HG02970 (cell line): Measurements from ENCODE around the gene ANXA6.
A peak's percentile ranks its signal among the peaks of the same experiment; 100 is the strongest.

Source experiments
- ATAC-seq: cut with Tn5 transposase; IDR thresholded peaks from one replicate; pipeline ENCODE4 v1.9.1; 2021; ENCODE audit warnings: mild to moderate bottlenecking, moderate library complexity, moderate number of reproducible peaks; ENCODE audit not compliant: unreplicated experiment, low FRiP score

Gene ANXA6

DNA sequence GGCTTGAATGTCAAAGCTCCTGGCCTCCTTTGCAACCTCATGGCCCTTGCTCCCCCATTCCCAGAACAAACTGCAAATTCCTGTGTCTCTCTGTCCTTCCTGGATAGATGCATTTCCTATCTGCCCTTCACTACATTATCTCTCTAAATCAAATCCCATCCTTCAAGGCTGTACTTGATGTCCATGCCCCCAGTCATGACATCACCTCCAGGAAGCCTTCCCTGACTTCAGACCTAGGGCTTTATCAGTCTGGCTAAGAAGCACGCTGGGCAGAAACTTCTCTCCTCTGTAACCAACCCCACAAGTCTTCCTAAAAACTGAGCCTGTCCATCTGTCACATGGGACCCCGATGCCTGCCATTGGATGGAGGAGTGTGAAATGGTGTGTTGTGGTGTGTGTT lies 51.1 kb downstream of the ANXA6 start:
- no peak for ATAC-seq

DNA sequence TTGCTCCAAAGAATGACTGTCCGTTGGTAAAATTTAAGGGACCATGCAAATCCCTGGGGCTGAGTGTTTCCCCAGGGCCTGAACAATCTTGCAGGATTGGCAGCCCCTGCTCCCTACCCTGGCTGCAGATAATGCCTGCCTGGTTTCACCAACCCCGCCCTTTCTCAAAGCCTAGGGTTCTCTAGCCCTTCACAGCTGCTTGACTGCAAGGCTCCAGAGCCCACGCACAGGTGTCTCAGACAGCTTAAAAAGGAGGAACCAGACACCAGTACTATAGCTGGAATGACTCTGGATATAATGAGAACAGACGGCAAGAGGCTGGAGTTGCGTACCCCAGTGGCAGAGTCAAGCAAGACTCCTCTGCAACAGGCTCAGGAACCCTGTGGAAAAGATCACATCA lies 51.5 kb downstream of the ANXA6 start:
- ATAC-seq = no peak

DNA sequence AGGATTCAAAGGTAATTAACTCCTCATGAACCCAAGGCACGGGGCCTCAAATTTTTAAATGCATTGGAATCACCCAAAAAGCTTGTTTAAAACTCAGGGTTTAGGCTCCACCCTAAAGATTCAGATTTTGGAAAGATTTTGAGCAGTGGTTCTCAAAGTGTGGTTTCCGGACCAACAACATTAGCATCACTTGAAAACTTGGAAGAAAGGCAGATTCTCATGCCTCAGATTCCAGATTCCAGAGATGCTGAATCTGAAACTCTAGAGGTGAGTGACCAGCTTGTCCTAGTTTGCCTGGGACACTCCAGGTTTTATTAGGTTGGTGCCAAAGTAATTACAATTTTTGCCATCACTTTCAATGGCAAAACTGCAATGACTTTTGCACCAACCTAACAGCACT lies 52.0 kb downstream of the ANXA6 start:
- no peak for ATAC-seq

DNA sequence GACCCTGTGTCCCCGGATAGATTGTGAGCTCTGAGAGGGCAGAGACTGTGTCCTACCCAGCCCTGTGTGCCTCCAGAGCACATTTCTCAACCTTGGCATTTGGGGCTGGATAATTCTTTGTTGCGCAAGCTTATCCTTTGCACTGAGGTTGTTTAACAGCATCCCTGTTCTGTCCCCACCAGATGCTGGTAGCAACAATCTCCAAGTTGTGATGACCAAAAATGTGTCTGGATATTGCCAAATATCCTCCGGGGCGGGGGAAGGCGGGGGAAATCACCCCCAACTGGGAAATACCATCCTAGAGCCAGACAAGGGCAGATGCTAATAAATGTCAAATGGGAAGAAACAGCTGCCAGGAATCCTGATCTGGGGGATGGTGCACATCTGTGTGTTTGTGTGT lies 52.8 kb downstream of the ANXA6 start:
- ATAC-seq = no peak

DNA sequence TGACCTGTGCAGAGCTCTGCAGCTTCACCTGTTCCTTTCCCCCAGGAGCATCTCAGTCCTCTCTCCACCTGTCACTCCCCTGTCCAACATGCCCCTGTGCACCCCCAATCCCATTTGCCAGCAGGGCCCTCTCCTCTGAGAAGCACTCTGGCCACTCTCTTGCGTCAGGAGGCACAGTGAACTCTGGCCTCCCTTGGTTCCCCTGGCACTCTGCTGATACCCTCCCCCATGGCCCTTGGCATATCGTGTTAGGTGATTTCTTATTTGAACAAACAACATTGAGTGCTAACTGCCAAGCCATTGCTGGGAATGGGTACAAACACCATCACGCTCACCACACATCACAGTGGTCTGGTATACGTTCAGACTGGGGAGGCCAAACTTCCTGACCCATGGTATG lies 55.8 kb downstream of the ANXA6 start:
- no peak for ATAC-seq

DNA sequence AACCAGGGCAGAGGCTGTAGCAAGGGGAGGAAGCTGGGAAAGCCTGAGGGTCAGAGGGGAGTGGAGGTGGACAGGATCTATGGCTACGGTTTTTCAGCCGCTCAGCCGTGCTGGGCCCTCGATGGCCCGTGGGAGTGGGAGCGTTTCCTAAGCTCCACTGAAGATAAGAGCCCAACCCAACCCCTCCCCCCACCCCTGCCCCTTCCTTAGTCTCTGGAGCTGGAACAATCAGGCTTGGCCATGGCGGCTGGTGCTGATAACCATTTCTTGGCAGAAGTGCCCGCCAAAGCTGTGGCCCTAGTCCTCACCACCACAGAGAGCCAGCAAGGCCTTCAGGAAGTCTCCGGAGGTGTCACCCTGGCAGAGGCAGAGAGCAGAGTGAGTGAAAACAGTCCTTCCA lies 56.4 kb downstream of the ANXA6 start:
- no peak for ATAC-seq

DNA sequence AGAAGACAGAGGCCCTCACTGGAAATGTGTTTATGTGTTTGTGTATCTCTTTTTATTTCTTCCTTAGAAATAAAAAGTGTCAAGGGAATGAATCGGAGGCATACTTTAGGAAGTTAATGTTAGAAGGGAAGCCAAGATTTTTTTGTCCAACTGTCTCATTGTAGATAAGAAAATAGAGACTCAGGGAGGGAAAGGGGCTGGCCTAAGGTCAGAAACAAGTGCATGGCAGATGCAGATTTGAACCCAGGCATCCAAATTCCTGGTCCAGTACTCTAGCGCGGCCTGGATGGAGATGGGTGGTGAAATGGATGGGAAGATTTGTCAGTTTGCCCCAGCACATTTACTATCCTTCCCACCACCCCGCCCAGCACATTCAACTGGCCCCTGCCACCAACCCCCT lies 56.9 kb downstream of the ANXA6 start:
- ATAC-seq = no peak

DNA sequence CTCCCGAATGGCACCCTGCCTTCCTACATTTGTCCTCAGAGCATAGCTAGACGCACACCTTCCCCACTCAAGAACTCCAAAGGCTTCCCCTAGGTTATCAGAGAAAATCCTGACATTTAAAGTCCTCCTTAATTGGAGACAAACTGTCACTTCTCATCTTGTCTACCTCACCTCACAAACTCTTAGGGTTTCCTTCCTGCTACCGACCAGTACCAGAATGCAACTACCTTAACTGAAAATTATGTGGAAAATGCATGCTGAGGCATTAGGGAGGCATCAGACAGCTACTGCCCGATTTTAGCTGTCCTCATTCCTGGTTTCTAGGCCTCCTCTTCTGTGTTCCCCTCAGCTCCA lies 58.8 kb downstream of the ANXA6 start:
- ATAC-seq = no peak

DNA sequence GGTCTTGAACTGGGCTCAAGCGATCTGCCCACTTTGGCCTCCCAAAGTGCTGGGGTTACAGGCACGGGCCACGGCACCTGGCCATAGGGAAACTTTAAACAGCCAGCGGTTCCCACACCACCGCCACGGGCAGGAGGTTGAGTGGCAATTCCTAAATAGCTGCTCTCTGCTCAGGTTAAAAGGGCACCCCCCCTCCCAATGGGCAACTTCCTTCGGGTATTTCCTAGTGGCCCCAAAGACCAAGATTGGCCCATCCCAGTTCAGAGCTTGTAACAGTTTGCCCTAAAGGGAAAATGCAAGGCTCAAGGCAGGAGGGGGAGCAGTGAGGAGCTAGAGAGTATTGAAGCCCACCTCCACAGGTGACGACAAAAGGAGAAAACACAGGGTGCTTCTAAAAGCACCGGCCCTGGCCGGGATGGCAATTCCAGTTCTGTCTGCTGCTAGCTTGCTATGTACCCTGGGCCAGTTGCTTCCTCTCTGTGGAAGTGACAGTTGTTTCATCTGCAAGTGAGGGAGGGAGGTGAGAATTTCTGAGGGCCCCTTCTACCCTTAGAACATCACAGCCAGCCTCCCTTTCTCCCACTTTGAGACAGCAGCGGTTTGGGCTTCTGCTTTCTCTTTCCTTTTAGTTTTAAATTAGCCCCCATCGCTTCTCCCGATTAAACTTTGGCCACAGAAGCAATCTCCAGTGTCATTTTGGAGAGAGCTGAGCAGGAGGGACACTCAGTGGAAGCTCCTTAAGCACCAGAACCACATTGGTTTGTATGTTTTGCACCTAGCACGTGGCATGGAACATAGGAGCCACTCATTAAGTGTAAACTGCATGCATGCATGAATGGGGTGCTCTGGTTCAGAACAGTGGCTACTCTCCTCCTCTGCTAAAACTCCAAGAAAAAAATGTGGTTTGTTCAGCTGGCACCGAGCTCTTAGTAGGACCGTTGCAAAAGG lies 59.5 kb downstream of the ANXA6 start:
- ATAC-seq = no peak

DNA sequence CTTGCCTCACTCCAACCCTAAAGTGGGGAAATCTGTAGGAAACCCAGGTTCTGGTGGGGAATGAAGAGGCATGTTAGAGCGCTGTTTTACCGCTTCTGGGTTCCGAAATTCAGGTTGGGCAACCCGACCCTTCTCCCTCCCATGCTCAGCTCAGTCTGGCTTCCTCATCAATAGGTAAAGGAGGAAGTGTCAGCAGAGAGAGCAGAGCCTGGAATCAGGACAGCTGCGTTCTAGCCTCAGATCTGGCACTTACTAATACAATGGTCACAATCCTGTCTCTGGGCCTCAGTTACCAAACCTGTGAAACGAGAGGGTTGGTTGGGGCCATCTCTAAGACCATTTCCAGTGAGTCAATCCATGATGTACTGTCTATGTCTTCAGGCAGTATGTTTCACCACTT lies 60.5 kb downstream of the ANXA6 start:
- no peak for ATAC-seq

DNA sequence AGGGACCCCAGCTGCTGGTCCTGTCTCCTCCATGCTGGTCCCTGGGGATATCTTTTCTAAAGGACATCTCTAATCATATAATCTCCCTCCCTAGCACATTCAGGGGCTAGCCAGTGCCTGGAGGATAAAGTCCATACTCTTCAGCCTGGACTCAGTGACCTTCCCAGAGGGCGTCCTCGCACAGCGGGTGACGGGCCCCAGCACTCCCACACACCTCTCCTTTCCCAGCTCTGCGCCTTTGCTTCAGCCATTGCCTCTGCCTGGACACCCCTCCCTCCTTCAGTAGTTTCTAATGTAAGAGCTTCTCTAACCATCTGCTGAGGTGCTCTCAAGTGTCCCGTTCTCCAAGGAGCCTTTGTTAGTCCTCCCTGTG lies 61.6 kb downstream of the ANXA6 start:
- ATAC-seq = no peak

DNA sequence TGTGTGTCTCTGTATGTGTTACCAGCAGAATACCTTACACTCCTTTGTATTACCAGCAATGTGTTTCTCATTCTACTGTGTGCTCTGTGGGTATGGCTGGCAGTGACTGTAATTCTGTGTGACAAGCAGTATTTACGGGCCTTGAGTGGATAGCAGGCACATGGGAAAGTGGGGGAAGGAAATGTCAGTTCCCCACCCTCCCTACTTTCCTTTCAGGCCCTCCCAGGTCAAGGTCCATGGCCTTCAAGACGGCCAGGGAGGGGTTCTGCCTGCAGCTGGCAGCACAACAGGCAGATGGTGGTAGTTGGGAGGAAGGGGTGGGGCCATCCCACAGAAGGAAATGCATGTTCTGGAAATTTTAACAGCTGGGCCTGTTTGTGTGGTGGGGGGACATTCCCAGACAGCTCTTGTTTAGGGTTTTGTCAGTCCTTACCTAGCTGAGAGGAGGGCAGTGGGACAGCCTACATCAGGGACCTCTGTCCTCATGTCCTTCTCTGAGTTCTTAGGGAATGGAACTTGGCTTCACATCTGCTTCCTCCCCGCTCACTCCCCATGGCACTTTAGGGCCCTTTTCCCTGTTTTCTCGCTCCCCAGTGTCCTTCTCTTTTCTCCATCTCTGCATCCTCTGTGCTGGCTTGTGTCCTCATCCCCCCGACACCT lies 62.1 kb downstream of the ANXA6 start:
- no peak for ATAC-seq

DNA sequence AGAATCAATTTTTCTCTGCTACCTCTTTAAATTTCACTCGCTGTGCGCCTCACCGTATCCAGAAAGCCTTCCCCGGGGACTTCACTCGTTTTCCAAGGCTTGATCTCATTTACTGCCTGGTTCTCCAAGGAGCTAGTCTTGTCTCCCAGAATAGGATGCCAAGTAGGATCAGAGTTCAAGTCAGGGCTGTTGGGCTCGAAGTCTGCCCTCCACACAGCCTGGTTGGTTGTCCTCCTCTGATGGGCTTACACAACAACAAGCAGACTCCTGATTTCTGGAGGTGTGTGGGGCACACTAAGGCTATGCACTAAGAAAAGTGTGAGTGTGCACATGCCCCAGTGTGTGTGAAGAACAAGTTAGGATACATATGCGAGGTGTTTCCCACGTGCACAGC lies 62.7 kb downstream of the ANXA6 start:
- no peak for ATAC-seq

DNA sequence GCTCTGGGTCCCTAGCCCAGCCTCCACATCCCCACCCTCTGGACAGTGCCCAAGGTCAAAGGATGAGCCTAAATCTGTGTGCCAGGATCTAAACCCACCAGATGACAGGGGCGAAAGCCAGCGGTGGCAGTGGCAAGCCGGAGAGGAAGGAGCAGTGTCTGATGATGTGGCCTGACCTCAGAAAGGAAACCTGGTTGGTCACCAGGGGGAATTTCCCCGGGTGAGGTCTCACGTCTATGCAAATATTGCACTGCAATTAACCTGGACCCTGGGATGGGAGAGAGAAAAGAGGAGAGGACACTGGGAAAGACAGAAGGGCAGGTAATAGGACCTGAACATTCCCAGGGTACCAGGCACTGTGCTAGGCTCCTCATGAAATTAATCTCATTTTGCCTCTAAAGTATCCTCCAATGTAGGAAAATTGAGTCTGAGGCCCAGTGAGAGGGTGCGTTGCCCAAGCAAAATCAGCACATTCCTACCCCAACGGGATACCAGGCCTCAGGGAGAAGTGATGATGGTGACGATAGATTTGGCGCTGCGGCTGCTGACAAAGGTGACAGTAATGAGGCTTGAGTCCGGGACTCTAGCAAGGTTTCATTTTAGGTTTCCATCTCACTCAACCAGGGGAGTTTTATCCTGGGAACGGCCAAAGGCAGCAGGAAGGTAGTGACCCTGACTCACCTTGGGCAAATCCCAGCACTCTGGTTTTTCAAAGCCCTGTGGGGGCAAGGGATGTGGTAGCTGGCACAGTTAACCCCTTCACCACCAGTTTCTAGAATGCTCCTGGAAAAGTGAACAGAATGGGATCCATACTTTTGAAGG lies 63.3 kb downstream of the ANXA6 start:
- peak; percentile 59 for ATAC-seq

DNA sequence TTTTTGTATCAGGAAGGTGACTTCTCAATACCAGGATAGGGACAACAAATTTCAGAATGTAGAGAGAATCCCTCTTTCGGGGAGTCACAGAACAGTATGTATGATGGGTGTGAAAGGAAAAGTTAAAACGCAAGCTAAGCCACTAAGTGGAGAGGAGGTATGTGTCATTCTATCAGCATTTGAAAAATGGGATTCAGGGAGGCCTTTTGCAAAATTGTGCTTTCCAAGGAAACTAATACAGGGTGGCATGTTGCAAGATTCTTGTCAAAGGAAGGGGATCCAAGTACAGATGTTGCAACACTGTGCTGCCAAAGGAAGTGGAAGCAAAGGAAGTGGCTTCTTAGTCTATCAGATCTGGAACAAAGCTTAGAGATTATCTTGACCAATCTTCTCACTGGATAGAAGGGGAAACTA lies 64.1 kb downstream of the ANXA6 start:
- no peak for ATAC-seq

DNA sequence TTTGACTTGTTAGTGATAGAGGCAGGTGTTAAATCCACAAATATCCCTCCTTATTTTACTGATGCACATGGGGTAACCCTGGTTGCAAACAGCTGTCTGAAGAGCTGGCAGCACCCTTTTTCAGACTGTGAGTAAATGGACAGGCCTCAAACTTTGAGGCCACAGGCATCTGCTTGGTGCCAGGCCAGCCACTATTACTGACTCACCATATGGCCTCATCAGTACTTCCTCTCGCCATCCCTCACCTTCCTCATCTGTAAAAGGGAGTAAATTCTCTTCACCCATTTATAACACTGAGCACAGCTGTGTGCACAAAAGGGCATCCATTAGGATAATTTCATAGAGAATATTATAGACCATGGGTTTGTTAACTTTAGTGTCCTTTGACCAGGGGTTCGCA lies 64.8 kb downstream of the ANXA6 start:
- no peak for ATAC-seq

DNA sequence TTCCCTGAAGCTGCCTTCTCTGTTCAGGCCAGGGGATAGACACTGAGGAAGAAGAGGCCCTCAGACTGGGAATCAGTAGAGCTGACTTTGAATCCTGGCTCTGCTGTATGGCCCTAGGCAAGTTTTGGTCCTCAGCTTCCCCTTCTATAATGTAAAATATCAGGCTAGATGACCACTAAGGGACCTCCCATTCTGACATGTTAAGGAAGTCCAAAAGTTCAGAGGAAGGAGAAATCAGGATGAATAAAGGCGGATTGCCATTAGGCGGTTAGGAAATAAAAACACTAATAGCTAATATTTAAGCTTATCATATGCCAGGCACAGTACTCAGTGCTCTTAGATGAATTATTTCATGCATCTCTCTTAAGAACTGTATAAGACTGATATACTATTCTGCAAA lies 67.9 kb downstream of the ANXA6 start:
- no peak for ATAC-seq

DNA sequence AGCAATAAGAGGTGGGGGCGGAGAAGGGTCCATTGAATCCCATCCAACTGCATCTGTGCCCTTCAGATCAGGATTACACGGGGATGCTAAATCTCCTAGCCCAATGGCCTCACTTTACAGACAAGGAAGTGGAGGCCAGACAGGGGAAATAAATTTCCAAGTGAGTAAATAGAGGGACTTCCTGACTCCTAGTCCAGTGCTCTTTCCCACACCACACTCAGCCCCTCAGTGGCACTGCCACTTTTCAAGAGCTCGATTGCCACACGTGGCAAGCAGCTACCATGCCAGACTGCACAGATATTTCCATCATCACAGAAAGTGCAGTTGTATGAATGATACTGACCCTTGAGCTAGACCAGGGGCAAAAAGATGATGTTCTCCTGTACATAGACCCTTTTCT lies 68.6 kb downstream of the ANXA6 start:
- no peak for ATAC-seq

DNA sequence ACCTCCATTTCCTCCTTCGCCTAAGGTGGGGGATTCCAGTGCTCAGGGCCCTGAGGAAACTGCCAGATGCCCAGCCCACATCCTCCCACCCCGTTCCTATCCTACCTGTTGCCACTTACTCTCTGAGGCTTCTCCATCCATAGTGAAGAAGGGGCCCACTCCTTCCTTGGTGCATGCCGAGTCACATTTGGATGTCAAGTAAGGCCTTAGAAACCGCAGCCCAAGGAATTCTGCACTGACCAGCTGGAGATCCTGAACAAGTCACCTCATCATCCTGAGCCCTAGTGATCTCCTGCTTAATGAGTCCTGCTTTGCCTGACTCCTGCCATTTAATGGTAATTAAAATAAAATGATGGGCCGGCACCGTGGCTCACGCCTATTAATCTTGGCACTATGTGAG lies 70.1 kb downstream of the ANXA6 start:
- ATAC-seq = no peak

DNA sequence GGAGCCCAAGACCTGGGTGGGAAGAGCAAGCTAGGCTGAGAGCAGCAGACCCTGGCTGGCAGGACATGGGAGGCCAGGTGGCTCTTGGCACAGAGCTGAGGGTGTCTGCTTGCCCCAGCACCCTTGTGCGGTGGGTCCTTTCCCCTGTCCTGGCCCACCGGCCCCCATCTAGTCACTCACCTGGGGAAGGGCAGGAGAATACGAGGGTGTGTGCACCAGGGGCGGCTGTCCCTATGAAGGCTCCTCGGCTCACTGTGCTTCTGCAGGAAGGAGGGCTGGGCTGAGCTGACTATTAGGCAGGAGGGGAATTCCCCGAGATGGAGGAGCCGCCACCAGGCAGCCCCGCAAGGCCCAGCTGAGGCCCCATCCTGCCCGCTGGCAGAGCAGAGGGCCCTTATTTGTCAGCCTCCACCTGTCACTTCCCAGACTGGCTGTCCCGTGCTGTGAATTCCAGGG lies 70.6 kb downstream of the ANXA6 start:
- ATAC-seq = peak; percentile 47

DNA sequence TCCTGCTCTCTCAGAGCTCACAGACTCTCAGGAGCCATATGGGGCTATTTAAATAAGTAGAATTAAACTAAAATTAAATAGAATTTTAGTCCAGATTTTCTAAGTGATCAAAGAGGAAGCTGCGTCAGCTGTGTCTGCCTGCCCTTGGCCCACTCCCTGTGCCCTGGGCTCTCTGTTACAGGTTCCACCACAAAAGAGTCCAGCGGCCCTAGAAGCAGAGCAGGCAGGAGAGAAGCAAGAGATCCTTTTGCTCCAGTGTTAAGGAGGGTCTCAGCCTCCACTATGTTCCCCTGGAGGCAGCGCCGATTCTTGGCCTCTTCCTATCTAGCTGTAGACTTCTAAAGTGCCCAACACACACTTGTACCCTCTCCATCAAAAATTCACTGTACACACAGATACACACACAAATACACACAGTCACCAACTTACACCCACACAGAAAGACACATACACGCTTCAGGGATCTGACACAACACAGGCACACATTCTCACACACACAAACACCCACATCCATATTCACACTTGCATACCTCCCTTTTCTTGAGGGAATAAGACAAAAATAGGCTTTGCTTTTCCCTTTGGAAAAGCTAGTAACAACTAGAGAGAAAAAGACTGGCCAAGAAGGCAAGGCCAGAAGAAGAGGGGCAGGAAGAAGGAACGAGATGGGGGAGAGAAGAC lies 71.2 kb downstream of the ANXA6 start:
- no peak for ATAC-seq
